ENCODE results near the gene OSBPL7. TPM values are rescaled to one million over a fixed set of nuclear protein-coding genes. Genes with fewer than 3 reads are reported as not detected.
"Not testable (repeated sequence)": the region's sequence is repeated elsewhere in the genome, so short reads cannot be mapped to it uniquely, and the experiment has no call there.

The OSBPL7 gene
- total RNA-seq, 1 donor from 2014 or later, result 3.4 TPM

DNA sequence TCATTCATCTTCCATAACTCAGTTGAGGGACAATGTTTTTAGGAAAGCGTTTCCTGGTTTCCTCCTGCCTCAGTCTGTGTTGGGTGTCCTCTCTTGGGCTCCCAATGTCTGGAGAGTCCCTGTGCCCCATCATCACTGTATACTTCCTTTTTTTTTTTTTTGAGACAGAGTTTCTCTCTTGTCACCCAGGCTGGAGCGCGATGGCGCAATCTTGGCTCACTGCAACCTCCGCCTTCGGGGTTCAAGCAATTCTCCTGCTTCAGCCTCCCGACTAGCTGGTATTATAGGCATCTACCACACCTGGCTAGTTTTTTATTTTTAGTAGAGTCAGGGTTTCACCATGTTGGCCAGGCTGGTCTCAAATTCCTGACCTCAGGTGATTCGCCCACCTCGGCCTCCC lies 47.9 kb downstream of the OSBPL7 start:
- DNase-seq (ENCODE audit: low spot score), result not testable (repeated sequence)

DNA sequence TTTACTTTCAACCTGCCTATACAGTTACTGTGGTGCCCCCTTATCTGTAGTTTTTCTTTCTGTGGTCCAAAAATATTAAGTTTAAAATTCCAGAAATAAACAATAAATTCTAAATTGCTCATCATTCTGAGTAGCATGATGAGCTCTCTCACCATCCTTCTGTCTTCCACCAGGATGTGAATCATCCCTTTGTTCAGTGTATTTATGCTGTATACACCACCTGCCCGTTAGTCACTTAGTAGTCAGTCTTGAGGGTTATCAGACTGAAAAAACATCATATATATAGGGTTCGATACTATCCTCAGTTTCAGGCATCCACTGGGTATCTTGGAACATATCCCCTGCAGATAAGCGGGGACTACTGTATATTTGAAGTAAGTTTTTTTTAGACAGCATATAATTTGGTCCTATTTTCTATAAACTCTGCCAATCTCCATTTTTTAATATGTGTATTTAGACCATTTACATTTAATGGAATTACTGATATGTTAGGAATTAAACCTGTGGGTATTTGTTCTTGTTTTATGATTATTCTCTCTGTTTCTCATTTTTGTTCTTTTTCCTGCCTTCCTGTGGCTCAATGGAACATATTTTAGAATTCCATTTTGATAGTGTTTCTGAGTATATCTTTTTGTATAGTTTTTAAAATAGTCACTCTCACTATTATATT lies 57.5 kb downstream of the OSBPL7 start:
- DNase-seq (ENCODE audit: low spot score), result no peak

DNA sequence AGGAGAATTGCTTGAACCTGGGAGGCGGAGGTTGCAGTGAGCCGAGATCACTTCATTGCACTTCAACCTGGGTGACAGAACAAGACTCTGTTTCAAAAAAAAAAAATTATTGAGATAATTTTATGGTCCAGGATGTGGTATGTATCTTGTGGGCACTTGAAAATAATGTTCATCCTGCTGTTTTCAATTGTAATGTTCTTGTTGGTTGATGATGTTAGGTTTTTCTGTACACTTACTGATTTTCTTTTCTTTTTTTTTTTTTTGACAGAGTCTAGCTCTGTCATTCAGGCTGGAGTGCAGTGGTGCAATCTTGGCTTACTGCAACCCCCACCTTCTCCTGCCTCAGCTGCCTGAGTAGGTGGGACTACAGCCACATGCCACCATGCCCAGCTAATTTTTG lies 58.9 kb downstream of the OSBPL7 start:
- DNase-seq (ENCODE audit: low spot score), result no peak

GRCh38 chr17:47760409-47761140 lies 61.0 kb downstream of the OSBPL7 start:
- no peak for DNase-seq (ENCODE audit: low spot score)

DNA sequence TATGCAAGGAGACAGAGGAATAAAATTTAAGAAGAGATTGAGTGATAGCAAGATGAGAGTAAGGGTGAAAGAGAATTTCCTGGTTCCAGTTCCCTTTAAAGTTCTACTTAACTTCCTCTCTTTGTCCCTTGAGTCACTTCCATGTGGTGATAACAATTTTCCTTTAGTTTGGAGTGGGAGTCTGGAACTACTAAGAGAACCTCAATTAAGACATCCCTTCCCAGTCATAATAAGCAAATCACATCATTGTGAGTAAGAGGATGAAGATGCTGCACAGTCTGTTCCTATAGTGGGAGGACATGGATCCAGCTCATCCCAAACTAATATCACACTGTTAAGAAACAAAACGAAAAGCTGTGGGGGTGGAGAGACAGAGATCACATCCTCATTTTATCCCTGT lies 64.2 kb downstream of the OSBPL7 start:
- DNase-seq (ENCODE audit: low spot score), result no peak

Other genes with a start within 250 kb of the OSBPL7 start
- 163 TPM for gene KPNB1, start 171.9 kb downstream of the OSBPL7 start, total RNA-seq (ENCODE audit: insufficient read depth, low replicate concordance)
- gene TBKBP1, start 127.6 kb downstream of the OSBPL7 start, total RNA-seq (ENCODE audit: insufficient read depth, low replicate concordance), result 6.3 TPM
- 1.4 TPM for gene TBX21, start 88.6 kb downstream of the OSBPL7 start, total RNA-seq (ENCODE audit: insufficient read depth, low replicate concordance)
- gene MRPL10, start 9.7 kb upstream of the OSBPL7 start, total RNA-seq (ENCODE audit: insufficient read depth, low replicate concordance), result 5.3 TPM
- gene LRRC46, start 9.9 kb upstream of the OSBPL7 start, total RNA-seq (ENCODE audit: insufficient read depth, low replicate concordance), result 2.4 TPM
- gene SCRN2, start 19.5 kb upstream of the OSBPL7 start, total RNA-seq (ENCODE audit: insufficient read depth, low replicate concordance), result 27.0 TPM
- 2.2 TPM for gene SP6, start 29.4 kb upstream of the OSBPL7 start, total RNA-seq (ENCODE audit: insufficient read depth, low replicate concordance)
- not detected for gene SP2, start 74.4 kb upstream of the OSBPL7 start, total RNA-seq (ENCODE audit: insufficient read depth, low replicate concordance)
- gene PNPO, start 119.8 kb upstream of the OSBPL7 start, total RNA-seq (ENCODE audit: insufficient read depth, low replicate concordance), result 7.5 TPM
- not detected for gene PRR15L, start 136.1 kb upstream of the OSBPL7 start, total RNA-seq (ENCODE audit: insufficient read depth, low replicate concordance)
- gene CDK5RAP3, start 149.3 kb upstream of the OSBPL7 start, total RNA-seq (ENCODE audit: insufficient read depth, low replicate concordance), result 30.1 TPM
- 129 TPM for gene COPZ2, start 216.0 kb upstream of the OSBPL7 start, total RNA-seq (ENCODE audit: insufficient read depth, low replicate concordance)
- 54.2 TPM for gene NFE2L1, start 226.6 kb upstream of the OSBPL7 start, total RNA-seq (ENCODE audit: insufficient read depth, low replicate concordance)